BLaER1 treated with 17β-estradiol and CSF1 and Interleukin-3, amounts not matched to agents 10 nM and 100 nM (cell line): ENCODE results near the gene PSMG1.
A peak's percentile ranks its signal among the peaks of the same experiment; 100 is the strongest.

Experiments
- H3K27ac ChIP-seq, 11 experiments: shearing (Covaris generic); formaldehyde crosslinking; 2 replicates each; pipeline ENCODE4 v1.8.1; 2022
- H3K27me3 ChIP-seq, 11 experiments: shearing (Covaris generic); formaldehyde crosslinking; 2 replicates each; pipeline ENCODE4 v1.8.1; 2022
- H3K36me3 ChIP-seq, 11 experiments: shearing (Covaris generic); formaldehyde crosslinking; 2 replicates each; pipeline ENCODE4 v1.8.1; 2022
- H3K4me1 ChIP-seq, 10 experiments: shearing (Covaris generic); formaldehyde crosslinking; 2 replicates each; pipeline ENCODE4 v1.8.1; 2022
- H3K4me2 ChIP-seq, 11 experiments: shearing (Covaris generic); formaldehyde crosslinking; 2 replicates each; pipeline ENCODE4 v1.8.1; 2022
- H3K4me3 ChIP-seq, 10 experiments: shearing (Covaris generic); formaldehyde crosslinking; 2 replicates each; pipeline ENCODE4 v1.8.1; 2022
- H3K9ac ChIP-seq, 11 experiments: shearing (Covaris generic); formaldehyde crosslinking; 2 replicates each; pipeline ENCODE4 v1.8.1; 2022
- H3K9me3 ChIP-seq, 11 experiments: shearing (Covaris generic); formaldehyde crosslinking; replicated peaks in 1 of 11; 2 replicates each; pipeline ENCODE4 v1.8.1; 2022
- H4K20me1 ChIP-seq, 11 experiments: shearing (Covaris generic); formaldehyde crosslinking; 2 replicates each; pipeline ENCODE4 v1.8.1; 2022
- Cebpa-rat ChIP-seq, 11 experiments: shearing (Covaris generic); IDR thresholded peaks; 2 replicates each; pipeline ENCODE4 v1.8.1; 2022

Gene PSMG1

DNA sequence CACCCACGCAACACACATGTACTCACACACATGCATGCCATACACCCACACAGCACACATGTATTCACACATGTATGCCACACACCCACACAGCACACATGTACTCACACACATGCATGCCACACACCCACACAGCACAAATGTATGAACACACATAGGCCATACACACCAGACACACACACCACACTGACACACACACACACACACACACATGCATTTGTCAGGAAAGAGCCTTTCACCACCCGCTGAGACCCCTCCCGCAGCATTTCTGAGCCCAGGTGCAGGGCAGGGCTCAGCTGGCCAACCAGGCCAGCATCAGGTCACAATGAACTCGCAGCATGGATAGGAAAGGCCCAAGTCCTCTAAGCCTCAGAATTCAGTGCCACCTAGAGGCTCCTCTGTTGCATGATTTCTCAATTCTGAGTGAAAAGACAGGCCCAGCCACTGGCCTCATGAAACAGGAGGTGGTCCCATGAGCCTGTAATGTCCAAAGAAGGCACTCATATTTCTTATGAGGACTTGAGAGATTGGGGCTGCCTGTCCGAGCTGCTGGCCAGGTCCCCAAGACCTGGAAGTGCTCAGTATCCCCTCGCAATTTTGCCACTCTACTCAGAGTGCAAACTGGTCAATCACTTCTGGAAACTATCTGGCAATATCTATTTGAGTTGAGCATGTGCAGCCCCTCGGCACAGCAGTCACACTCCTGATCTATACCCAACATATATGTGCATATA, 57.3 kb downstream of the PSMG1 start:
- TF ChIP-seq Cebpa-rat (IDR thresholded peaks at IDR 0.05), result no peak
- Histone ChIP-seq H3K9me3 (peaks cover 11 to 20% (median 15%) of the 10 kb centered on the region in 11 experiments), H3K4me1 (peaks cover 5 to 23% (median 19%) of the 10 kb centered on the region in 10 experiments; a peak in 19 of 20 replicates), H3K4me2 (no peak overlapping the region), H3K36me3 (no peaks in the 10 kb centered on the region), H3K9ac (peak overlapping the region in 2 of 11 experiments; percentile 20 to 36; a peak in 2 of 22 replicates), H4K20me1 (no peaks in the 10 kb centered on the region), H3K27ac (0 out of 22 replicates have a peak overlapping the region, but pooled peaks of 1 of the 11 experiments have one; percentile 13), H3K4me3 (no peak overlapping the region), H3K27me3 (peaks cover 0 to 4% (median 0%) of the 10 kb centered on the region in 11 experiments; a peak in 1 of 22 replicates)
